PC-9 (cell line): ENCODE measurements around the gene IPO4. TPM values are rescaled to one million over a fixed set of nuclear protein-coding genes. Genes with fewer than 3 reads are reported as not detected.
"Not testable (repeated sequence)": the region's sequence is repeated elsewhere in the genome, so short reads cannot be mapped to it uniquely, and the experiment has no call there.

Source experiments
- BruUV-seq: library from RNA; stranded (reverse); fragments of 400-500 nt; replicated peaks from 2 replicates; lab custom pipeline; 2021; lab: Mats Ljungman, UMichigan
- CTCF ChIA-PET: fragments of 300-600 bp; sonication (Branson Sonifier 250); formaldehyde crosslinking; loops from one replicate; lab custom pipeline; 2022; ENCODE audit warnings: antibody characterized with exemption; lab: Charles Lee
- POLR2A ChIA-PET: fragments of 300-600 bp; sonication (Branson Sonifier 250); formaldehyde crosslinking; loops from one replicate; lab custom pipeline; 2022; ENCODE audit warnings: antibody characterized with exemption; ENCODE audit not compliant: unreplicated experiment; lab: Charles Lee
- DNase-seq, 2 experiments: peaks; one replicate each; pipeline versions ENCODE4 v3.0.0 to v3.0.0-alpha.2; 2015 to 2022; ENCODE audit warnings: mixed read lengths in 1 of 2
- H2AFZ ChIP-seq: fragments of 200-600 bp; sonication (generic); 2 replicates; pipeline ENCODE4 v1.8.1; 2017; ENCODE audit warnings: antibody characterized with exemption
- H3F3A ChIP-seq: fragments of 200-600 bp; sonication (generic); 2 replicates; pipeline ENCODE4 v1.8.1; 2017; ENCODE audit warnings: antibody characterized with exemption, mild to moderate bottlenecking, low read depth; ENCODE audit not compliant: insufficient read depth
- H3K27ac ChIP-seq: fragments of 200-600 bp; sonication (generic); 2 replicates; pipeline ENCODE4 v1.6.1; 2016; ENCODE audit warnings: mixed run types
- H3K27me3 ChIP-seq: fragments of 200-600 bp; sonication (generic); 2 replicates; pipeline ENCODE4 v1.6.1; 2016; ENCODE audit warnings: low read depth, mixed run types; ENCODE audit not compliant: insufficient read depth
- H3K36me3 ChIP-seq: fragments of 200-600 bp; sonication (generic); 2 replicates; pipeline ENCODE4 v1.6.1; 2016; ENCODE audit warnings: low read depth, mixed run types
- H3K4me1 ChIP-seq: fragments of 200-600 bp; sonication (generic); replicated peaks from 2 replicates; pipeline ENCODE4 v1.6.1; 2016; ENCODE audit warnings: mixed run types; ENCODE audit not compliant: insufficient read depth
- H3K4me2 ChIP-seq: fragments of 200-600 bp; sonication (generic); 2 replicates; pipeline ENCODE4 v1.6.1; 2017; ENCODE audit warnings: mixed run types
- H3K4me3 ChIP-seq: fragments of 200-600 bp; sonication (generic); 2 replicates; pipeline ENCODE4 v1.6.1; 2016; ENCODE audit warnings: mixed run types
- H3K79me2 ChIP-seq: fragments of 200-600 bp; sonication (generic); 2 replicates; pipeline ENCODE4 v1.6.1; 2017; ENCODE audit warnings: low read depth, mixed run types
- H3K9me2 ChIP-seq: fragments of 200-600 bp; sonication (generic); 2 replicates; pipeline ENCODE4 v1.8.1; 2017; ENCODE audit warnings: mild to moderate bottlenecking; ENCODE audit not compliant: insufficient read depth
- H3K9me3 ChIP-seq: fragments of 200-600 bp; sonication (generic); 2 replicates; pipeline ENCODE4 v1.8.1; 2016; ENCODE audit warnings: low read depth; ENCODE audit not compliant: insufficient read depth
- H4K20me1 ChIP-seq: fragments of 200-600 bp; sonication (generic); 2 replicates; pipeline ENCODE4 v1.8.1; 2017; ENCODE audit not compliant: insufficient read depth
- EZH2 ChIP-seq: fragments of 200-600 bp; sonication (generic); IDR thresholded peaks from 2 replicates; pipeline ENCODE4 v1.8.0; 2017; ENCODE audit warnings: antibody characterized with exemption, low read depth
- intact Hi-C: fragments of 100-400 bp; cut with micrococcal nuclease; formaldehyde crosslinking; loops from one replicate; pipeline ENCODE4 v1.10.0; 2022; ENCODE audit not compliant: unreplicated experiment
- total RNA-seq: library from RNA; stranded (reverse); gene quantifications from 2 replicates; pipeline ENCODE4 v1.2.3, GENCODE V29; 2021
- TF ChIP-seq, protein P1 (sequence below): fragments of 200-600 bp; sonication (generic); conservative IDR thresholded peaks from 2 replicates; pipeline ENCODE4 v1.6.1; 2017; ENCODE audit warnings: mixed run types, antibody characterized with exemption, mild to moderate bottlenecking, moderate library complexity

The IPO4 gene
- total RNA-seq, 1 experiment from 2014 or later = 44.1 TPM

DNA sequence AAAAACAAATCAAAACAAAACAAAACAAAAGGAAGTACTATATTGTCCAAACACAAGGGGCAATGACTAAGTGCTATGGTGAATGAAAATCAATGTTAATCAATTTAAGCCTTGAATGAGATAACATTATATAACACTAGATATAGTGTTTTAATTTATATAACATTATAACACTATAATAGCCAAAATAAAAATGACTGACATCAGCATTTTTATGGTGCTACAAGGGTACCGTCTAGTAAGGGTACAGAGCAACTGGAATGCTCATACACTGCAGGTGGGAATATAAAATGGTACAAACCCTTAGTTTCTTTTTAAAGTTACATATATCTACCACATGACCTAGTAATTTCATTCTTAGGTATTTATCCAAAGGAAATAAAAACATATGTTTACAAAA lies 37.9 kb upstream of the IPO4 start:
- intact Hi-C loops = no loop called here
- no peaks in the 10 kb centered on the region for H3K36me3 ChIP-seq
- BruUV-seq = no TSS peak
- H3K9me3 ChIP-seq = no peaks in the 10 kb centered on the region
- H3K4me3 ChIP-seq = no peak overlapping the region
- no peaks in the 10 kb centered on the region; the same call in 1 of the 2 replicates for H3K4me1 ChIP-seq
- H4K20me1 ChIP-seq = no peaks in the 10 kb centered on the region
- DNase-seq = no peak
- H3K27me3 ChIP-seq = no peaks in the 10 kb centered on the region
- no peaks in the 10 kb centered on the region for H3K9me2 ChIP-seq
- CTCF ChIA-PET = no interaction called here
- TF ChIP-seq, protein P1, sequence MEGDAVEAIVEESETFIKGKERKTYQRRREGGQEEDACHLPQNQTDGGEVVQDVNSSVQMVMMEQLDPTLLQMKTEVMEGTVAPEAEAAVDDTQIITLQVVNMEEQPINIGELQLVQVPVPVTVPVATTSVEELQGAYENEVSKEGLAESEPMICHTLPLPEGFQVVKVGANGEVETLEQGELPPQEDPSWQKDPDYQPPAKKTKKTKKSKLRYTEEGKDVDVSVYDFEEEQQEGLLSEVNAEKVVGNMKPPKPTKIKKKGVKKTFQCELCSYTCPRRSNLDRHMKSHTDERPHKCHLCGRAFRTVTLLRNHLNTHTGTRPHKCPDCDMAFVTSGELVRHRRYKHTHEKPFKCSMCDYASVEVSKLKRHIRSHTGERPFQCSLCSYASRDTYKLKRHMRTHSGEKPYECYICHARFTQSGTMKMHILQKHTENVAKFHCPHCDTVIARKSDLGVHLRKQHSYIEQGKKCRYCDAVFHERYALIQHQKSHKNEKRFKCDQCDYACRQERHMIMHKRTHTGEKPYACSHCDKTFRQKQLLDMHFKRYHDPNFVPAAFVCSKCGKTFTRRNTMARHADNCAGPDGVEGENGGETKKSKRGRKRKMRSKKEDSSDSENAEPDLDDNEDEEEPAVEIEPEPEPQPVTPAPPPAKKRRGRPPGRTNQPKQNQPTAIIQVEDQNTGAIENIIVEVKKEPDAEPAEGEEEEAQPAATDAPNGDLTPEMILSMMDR = no peak
- no peak for TF ChIP-seq EZH2
- peaks cover 52% of the 10 kb centered on the region for H3K79me2 ChIP-seq
- no peak overlapping the region for H2AFZ ChIP-seq
- no peak overlapping the region for H3K27ac ChIP-seq
- H3F3A ChIP-seq = 0 out of 2 replicates have a peak, but pooled peaks cover under 1% of the 10 kb centered on the region
- POLR2A ChIA-PET = no interaction called here
- H3K4me2 ChIP-seq = no peak overlapping the region

DNA sequence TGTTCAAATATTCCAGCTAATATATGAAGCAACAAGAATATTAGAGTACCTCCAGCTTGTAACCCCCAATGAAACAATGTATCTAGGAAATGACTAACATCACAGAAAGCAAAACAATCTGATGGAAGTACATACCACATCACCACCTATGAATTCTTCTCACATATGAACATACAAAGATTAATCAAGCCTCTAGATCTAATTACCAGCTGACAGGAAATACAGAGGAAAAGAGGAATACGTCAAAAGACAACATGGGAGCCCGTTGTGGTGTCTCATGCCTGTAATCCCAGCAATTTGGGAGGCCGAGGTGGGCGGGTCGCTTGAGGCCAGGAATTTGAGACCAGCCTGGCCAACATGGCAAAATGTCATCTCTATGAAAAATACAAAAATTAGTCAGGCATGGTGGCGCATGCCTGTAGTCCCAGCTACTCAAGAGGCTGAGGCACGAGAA lies 36.0 kb upstream of the IPO4 start:
- Histone ChIP-seq H3K79me2 (peaks cover 41% of the 10 kb centered on the region), H2AFZ (no peak overlapping the region), H4K20me1 (no peaks in the 10 kb centered on the region; the same call in 1 of the 2 replicates), H3K27ac (no peak overlapping the region), H3K9me3 (no peaks in the 10 kb centered on the region), H3K27me3 (no peaks in the 10 kb centered on the region), H3K9me2 (no peaks in the 10 kb centered on the region), H3K4me2 (no peak overlapping the region), H3K36me3 (no peaks in the 10 kb centered on the region), H3K4me3 (no peak overlapping the region), H3F3A (no peaks in the 10 kb centered on the region), H3K4me1 (no peaks in the 10 kb centered on the region)
- ChIA-PET POLR2A (no interaction called here), CTCF (no interaction called here)
- intact Hi-C loops = no loop called here
- TF ChIP-seq EZH2 = no peak
- TF ChIP-seq, protein P1 = no peak
- no peak for DNase-seq
- BruUV-seq = no TSS peak

DNA sequence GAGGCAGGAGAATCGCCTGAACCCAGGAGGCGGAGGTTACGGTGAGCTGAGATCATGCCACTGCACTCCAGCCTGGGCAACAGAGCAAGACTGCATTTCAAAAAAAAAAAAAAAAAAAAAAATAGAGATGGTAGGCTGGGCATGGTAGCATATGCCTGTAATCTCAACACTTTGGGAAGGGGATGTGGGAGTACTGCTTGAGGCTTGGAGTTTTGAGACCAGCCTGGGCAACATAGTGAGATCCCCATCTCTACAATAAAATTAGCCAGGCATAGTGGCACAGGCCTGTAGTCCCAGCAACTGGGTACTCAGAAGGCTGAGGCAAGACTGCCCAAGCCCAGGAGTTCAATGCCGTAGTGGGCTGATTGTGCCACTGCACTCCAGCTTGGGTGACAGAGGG lies 34.4 kb upstream of the IPO4 start:
- H4K20me1 ChIP-seq, H3K9me2 ChIP-seq, H3K4me1 ChIP-seq, H3K27ac ChIP-seq, H3K4me2 ChIP-seq, intact Hi-C loops, DNase-seq, BruUV-seq, H3K4me3 ChIP-seq, H3F3A ChIP-seq, H3K27me3 ChIP-seq, H2AFZ ChIP-seq, H3K36me3 ChIP-seq, CTCF ChIA-PET, H3K9me3 ChIP-seq, POLR2A ChIA-PET: not testable (repeated sequence)
- peaks cover 32% of the 10 kb centered on the region for H3K79me2 ChIP-seq

DNA sequence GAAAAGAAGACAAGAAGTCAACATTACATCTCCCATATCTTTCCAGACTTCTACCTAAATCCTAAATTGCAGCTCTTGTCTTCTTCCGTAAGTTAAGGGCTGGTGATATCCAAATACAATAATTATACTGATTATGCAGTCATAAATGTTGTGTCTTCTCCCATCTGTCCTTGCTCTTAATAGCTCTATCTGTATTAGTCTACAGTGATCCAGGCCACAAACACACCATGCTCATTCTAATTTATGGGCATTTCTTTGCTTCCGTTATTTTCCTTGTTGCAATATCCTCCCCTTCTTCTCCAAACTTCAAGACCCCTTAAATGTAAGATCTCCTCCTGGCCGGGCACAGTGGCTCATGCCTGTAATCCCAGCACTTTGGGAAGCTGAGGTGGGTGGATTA lies 30.9 kb upstream of the IPO4 start:
- no peaks in the 10 kb centered on the region for H3K9me3 ChIP-seq
- H3K4me2 ChIP-seq = no peak overlapping the region
- H3K79me2 ChIP-seq = peaks cover 8% of the 10 kb centered on the region; the same call in 1 of the 2 replicates
- no peaks in the 10 kb centered on the region for H3K36me3 ChIP-seq
- CTCF ChIA-PET = interaction anchor here (0.7 kb wide), 1 partner anchor 80 kb away, joined by 10 read pairs; no protein-coding TSS in a partner anchor
- no peaks in the 10 kb centered on the region; the same call in 1 of the 2 replicates for H4K20me1 ChIP-seq
- intact Hi-C loops = no loop called here
- 0 out of 2 replicates have a peak, but pooled peaks cover 3% of the 10 kb centered on the region for H3K4me1 ChIP-seq
- BruUV-seq = no TSS peak
- no peak for TF ChIP-seq EZH2
- TF ChIP-seq, protein P1 = no peak
- H3K4me3 ChIP-seq = no peak overlapping the region
- H3K27me3 ChIP-seq = no peaks in the 10 kb centered on the region
- DNase-seq = no peak
- H3K9me2 ChIP-seq = no peaks in the 10 kb centered on the region
- no peak overlapping the region for H2AFZ ChIP-seq
- H3F3A ChIP-seq = no peaks in the 10 kb centered on the region
- POLR2A ChIA-PET = interaction anchor here (0.7 kb wide), 1 partner anchor 163 kb away, joined by 3 read pairs; no protein-coding TSS in a partner anchor
- H3K27ac ChIP-seq = no peak overlapping the region
